Breast epithelium (tissue), 4 donors: ENCODE measurements around the gene RHBDL2. TPM values are rescaled to one million over a fixed set of nuclear protein-coding genes. Genes with fewer than 3 reads are reported as not detected.

Experiments used
- DNase-seq, 2 donors: peaks; one replicate each; pipeline ENCODE4 v3.0.0-alpha.2; 2019; ENCODE audit warnings: low spot score in 2 of 2
- H3K27ac ChIP-seq, 2 donors: fragments of 200-600 bp; sonication (generic) in 1 of 2; one replicate each; pipeline ENCODE4 v1.5.1; 2016 to 2019; ENCODE audit warnings: mild to moderate bottlenecking in 1 of 2
- H3K27me3 ChIP-seq, 2 donors: fragments of 200-600 bp; sonication (generic) in 1 of 2; one replicate each; pipeline versions ENCODE4 v1.5.1 to v1.6.0; 2017 to 2019; ENCODE audit warnings: control low read depth in 1 of 2, mild to moderate bottlenecking in 1 of 2
- H3K36me3 ChIP-seq: fragments of 200-600 bp; one replicate; pipeline ENCODE4 v1.5.1; 2019
- H3K4me1 ChIP-seq, 2 donors: fragments of 200-600 bp; sonication (generic); one replicate each; pipeline ENCODE4 v1.5.1; 2016 to 2019; ENCODE audit warnings: control low read depth in 1 of 2
- H3K4me3 ChIP-seq, 3 donors: fragments of 200-600 bp; sonication (generic); 1 replicate in 2 of 3; 2 replicates in 1 of 3; pipeline ENCODE4 v1.5.1; 2016 to 2019; ENCODE audit warnings: mild to moderate bottlenecking in 3 of 3, moderate library complexity in 2 of 3
- H3K9me3 ChIP-seq, 2 donors: fragments of 200-600 bp; sonication (generic) in 1 of 2; one replicate each; pipeline ENCODE4 v1.5.1; 2016 to 2019; ENCODE audit warnings: control low read depth in 1 of 2
- POLR2A ChIP-seq: fragments of 450-650 bp; IDR thresholded peaks from one replicate; pipeline ENCODE4 v1.6.1; 2016; ENCODE audit warnings: antibody characterized with exemption, mild to moderate bottlenecking, moderate library complexity
- POLR2AphosphoS5 ChIP-seq, 3 donors: sonication (generic); formaldehyde crosslinking; IDR thresholded peaks; one replicate each; pipeline ENCODE4 v1.6.1; 2017; ENCODE audit warnings: antibody characterized with exemption in 3 of 3
- intact Hi-C: fragments of 100-400 bp; cut with DNase I; formaldehyde crosslinking; loops from one replicate; pipeline ENCODE4 v1.15.1; 2023; ENCODE audit warnings: low total_unique reads
- total RNA-seq, 3 donors: library from RNA; depleted of rRNA; stranded (reverse); fragments of >200 nt; gene quantifications; one replicate each; pipeline ENCODE4 v1.1.0, GENCODE V29; 2016
- TF ChIP-seq, protein P1 (sequence below), 3 donors: fragments of 450-650 bp; IDR thresholded peaks; one replicate each; pipeline ENCODE4 v1.5.1; 2016 to 2017; ENCODE audit warnings: antibody characterized with exemption in 3 of 3, mild to moderate bottlenecking in 3 of 3, moderate library complexity in 3 of 3

The RHBDL2 gene
- total RNA-seq, 3 donors from 2014 or later = 0.16 to 1.6 (median 0.33) TPM

DNA sequence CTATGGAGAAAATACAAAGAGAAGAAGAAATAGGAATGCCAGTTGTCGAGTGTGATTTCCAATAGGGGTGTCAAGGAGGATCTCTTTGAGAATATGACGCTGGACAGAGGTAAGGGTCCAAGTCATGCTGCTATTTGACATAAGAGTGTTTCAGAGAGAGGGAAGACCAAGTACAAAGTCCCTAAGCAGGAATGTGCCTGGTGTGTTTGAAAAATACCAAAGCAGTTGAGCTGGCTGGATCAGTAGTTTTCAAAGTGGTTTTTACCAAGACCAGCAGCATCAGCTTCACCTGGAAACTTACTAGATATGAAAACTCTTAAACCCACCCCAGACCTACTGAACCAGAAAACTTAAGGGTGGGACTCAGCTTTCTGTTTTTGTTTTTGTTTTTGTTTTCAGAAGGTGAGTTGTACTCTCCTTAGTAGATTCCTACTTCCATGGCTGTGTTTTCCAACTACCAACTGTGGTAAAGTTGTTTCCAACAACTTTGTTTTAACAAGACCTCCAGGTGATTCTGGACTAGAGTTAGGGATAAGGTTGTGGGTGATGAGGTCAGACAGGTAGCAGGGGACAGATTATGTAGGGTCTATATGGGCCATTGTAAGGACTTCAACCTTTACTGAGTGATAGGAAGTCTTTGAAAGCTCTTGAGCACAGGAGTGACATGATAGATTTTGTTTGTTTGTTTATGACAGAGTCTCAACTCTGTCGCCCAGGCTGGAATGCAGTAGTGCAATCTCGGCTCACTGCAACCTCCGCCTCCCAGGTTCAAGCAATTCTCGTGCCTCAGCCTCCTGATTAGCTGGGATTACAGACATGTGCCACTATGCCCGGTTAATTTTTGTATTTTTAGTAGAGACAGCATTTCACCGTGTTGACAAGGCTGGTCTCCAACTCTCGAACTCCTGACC lies 53.0 kb downstream of the RHBDL2 start:
- Histone ChIP-seq H3K4me1 (no peaks in the 10 kb centered on the region), H3K27ac (no peak overlapping the region), H3K36me3 (no peaks in the 10 kb centered on the region), H3K4me3 (no peak overlapping the region), H3K27me3 (no peaks in the 10 kb centered on the region), H3K9me3 (no peaks in the 10 kb centered on the region)
- TF ChIP-seq, protein P1, sequence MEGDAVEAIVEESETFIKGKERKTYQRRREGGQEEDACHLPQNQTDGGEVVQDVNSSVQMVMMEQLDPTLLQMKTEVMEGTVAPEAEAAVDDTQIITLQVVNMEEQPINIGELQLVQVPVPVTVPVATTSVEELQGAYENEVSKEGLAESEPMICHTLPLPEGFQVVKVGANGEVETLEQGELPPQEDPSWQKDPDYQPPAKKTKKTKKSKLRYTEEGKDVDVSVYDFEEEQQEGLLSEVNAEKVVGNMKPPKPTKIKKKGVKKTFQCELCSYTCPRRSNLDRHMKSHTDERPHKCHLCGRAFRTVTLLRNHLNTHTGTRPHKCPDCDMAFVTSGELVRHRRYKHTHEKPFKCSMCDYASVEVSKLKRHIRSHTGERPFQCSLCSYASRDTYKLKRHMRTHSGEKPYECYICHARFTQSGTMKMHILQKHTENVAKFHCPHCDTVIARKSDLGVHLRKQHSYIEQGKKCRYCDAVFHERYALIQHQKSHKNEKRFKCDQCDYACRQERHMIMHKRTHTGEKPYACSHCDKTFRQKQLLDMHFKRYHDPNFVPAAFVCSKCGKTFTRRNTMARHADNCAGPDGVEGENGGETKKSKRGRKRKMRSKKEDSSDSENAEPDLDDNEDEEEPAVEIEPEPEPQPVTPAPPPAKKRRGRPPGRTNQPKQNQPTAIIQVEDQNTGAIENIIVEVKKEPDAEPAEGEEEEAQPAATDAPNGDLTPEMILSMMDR (IDR thresholded peaks at IDR 0.05) = no peak
- no peak for TF ChIP-seq POLR2AphosphoS5 (IDR thresholded peaks at IDR 0.05)
- TF ChIP-seq POLR2A = no peak
- no peak for DNase-seq
- intact Hi-C loops = no loop called here

DNA sequence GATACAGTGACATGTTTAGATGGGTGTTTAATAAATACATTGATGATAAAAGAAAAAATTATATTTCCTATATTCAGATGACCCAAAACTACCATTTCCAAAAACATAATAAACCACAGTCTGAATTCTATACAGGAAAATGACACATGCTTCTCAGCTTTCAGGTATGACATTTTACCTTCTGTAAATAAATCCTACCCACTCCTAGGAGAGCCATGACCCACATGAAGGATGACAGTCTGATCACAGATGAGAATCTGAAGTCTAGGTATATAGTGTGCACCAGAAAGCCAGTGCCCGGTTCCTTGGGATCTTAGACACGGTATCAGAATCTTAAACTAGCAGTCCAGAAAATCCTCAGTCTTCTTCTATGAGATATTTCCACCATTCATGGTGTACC lies 56.5 kb downstream of the RHBDL2 start:
- Histone ChIP-seq H3K4me3 (no peak overlapping the region), H3K27ac (no peak overlapping the region), H3K9me3 (no peaks in the 10 kb centered on the region), H3K4me1 (no peaks in the 10 kb centered on the region), H3K36me3 (no peaks in the 10 kb centered on the region), H3K27me3 (no peaks in the 10 kb centered on the region)
- TF ChIP-seq, protein P1 (IDR thresholded peaks at IDR 0.05) = no peak
- TF ChIP-seq POLR2AphosphoS5 (IDR thresholded peaks at IDR 0.05) (no peak), POLR2A (no peak)
- intact Hi-C loops = no loop called here
- DNase-seq = no peak

DNA sequence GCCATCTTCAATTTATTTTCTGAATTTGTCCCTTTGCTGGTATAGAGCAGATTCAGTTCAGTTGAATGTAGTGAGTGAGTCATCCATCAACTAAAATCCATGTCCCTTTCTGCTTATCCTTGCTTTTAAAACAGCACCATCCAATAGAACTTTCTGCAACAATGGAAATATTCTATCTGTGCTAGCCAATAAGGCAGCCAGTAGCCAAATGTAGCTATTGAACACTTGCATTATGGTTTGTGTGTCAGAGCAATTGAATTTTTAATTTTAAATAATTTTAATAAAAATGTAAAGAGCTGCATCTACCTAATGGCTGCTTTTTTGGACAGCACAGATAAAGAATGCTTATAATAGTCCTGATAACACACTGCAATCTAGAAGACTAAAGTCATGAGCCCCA lies 60.1 kb downstream of the RHBDL2 start, which contains the start of gene GJA9:
Gene GJA9, minus strand, starts transcription at position 101 of the 400 bp plus-strand sequence. CDS start 5,489 bp downstream, outside the sequence.
- intact Hi-C loops = no loop called here
- H3K27me3 ChIP-seq = no peaks in the 10 kb centered on the region
- H3K9me3 ChIP-seq = no peaks in the 10 kb centered on the region
- TF ChIP-seq POLR2A = no peak
- TF ChIP-seq, protein P1 (IDR thresholded peaks at IDR 0.05) = no peak
- no peak for TF ChIP-seq POLR2AphosphoS5 (IDR thresholded peaks at IDR 0.05)
- DNase-seq = no peak
- H3K4me3 ChIP-seq = no peak within 1 kb of the TSS
- H3K36me3 ChIP-seq = no peaks in the 10 kb centered on the region
- H3K4me1 ChIP-seq = no peaks in the 10 kb centered on the region
- no peak within 1 kb of the TSS for H3K27ac ChIP-seq

DNA sequence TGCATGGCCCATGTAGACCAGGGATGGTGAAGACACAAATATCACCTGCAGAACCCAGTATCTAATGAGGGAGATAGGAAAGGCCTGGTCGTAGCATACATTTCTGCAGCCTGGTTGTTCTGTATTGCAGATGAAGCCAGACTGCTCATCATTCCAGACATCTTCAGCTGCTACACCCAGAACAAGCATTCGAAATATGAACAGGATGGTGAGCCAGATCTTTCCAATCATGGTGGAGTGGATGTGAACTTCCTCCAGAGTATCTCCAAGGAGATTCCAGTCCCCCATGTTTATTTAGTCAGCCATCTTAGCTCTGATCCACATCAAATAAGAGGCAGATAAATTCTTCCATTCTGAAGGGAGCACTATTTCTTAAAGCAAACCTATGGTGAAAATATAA lies 65.8 kb downstream of the RHBDL2 start:
- H3K27ac ChIP-seq = no peak overlapping the region
- H3K27me3 ChIP-seq = no peaks in the 10 kb centered on the region
- TF ChIP-seq POLR2AphosphoS5 (IDR thresholded peaks at IDR 0.05) = no peak
- TF ChIP-seq POLR2A = no peak
- TF ChIP-seq, protein P1 (IDR thresholded peaks at IDR 0.05) = no peak
- DNase-seq = no peak
- no peaks in the 10 kb centered on the region for H3K36me3 ChIP-seq
- H3K9me3 ChIP-seq = no peaks in the 10 kb centered on the region
- H3K4me1 ChIP-seq = peaks cover 7 to 10% of the 10 kb centered on the region in 2 donors
- intact Hi-C loops = no loop called here
- H3K4me3 ChIP-seq = no peak overlapping the region
